DND-41 (cell line): ENCODE data around the gene MAP3K14.

Experiments used
- EZH2 ChIP-seq: IDR thresholded peaks from 3 replicates; pipeline ENCODE4 v1.6.1; 2012; ENCODE audit warnings: borderline replicate concordance, low read depth, mild to moderate bottlenecking, moderate library complexity, low read length, inconsistent platforms; ENCODE audit not compliant: severe bottlenecking
- TF ChIP-seq, protein P1 (sequence below): IDR thresholded peaks from 2 replicates; pipeline ENCODE4 v1.5.1; 2012; ENCODE audit warnings: borderline replicate concordance, low read length, moderate library complexity, mild to moderate bottlenecking; ENCODE audit not compliant: poor library complexity, severe bottlenecking; ENCODE audit errors: extremely low read depth

DNA sequence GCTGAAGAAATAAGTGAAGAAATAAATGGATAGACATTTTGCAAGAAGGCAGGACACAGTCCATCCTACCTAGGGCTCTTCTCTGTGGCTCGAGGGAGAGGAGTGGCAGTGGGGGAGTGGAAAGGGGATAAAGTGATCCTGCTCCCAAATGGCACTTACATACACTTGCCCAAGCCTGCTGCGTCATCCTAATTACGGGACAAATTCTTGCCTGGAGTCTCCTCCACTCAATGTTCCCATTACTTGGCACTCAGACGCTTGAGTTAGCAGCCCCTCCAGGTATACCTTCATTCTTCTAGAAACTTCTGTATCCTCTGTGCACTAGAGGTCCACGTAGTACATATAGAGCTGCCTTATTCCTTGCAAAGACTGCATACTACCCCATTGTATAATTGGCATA lies 15.7 kb upstream of the MAP3K14 start:
- TF ChIP-seq, protein P1, sequence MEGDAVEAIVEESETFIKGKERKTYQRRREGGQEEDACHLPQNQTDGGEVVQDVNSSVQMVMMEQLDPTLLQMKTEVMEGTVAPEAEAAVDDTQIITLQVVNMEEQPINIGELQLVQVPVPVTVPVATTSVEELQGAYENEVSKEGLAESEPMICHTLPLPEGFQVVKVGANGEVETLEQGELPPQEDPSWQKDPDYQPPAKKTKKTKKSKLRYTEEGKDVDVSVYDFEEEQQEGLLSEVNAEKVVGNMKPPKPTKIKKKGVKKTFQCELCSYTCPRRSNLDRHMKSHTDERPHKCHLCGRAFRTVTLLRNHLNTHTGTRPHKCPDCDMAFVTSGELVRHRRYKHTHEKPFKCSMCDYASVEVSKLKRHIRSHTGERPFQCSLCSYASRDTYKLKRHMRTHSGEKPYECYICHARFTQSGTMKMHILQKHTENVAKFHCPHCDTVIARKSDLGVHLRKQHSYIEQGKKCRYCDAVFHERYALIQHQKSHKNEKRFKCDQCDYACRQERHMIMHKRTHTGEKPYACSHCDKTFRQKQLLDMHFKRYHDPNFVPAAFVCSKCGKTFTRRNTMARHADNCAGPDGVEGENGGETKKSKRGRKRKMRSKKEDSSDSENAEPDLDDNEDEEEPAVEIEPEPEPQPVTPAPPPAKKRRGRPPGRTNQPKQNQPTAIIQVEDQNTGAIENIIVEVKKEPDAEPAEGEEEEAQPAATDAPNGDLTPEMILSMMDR: no peak
- TF ChIP-seq EZH2: no peak
